Esophagus squamous epithelium (tissue), 4 donors: ENCODE results near the gene APOA4.

Source experiments
- POLR2A ChIP-seq, 4 donors: fragments of 450-650 bp; IDR thresholded peaks; one replicate each; pipeline ENCODE4 v1.6.1; 2017; ENCODE audit warnings: antibody characterized with exemption in 4 of 4, mild to moderate bottlenecking in 4 of 4, moderate library complexity in 3 of 4
- TF ChIP-seq, protein P1 (sequence below), 6 experiments: fragments of 450-650 bp in 4 of 6; fragments of 200-600 bp in 2 of 6; sonication (generic) in 2 of 6; IDR thresholded peaks; one replicate each; pipeline ENCODE4 v1.5.1; 2016 to 2019; ENCODE audit warnings: antibody characterized with exemption in 6 of 6, mild to moderate bottlenecking in 4 of 6, moderate library complexity in 4 of 6

DNA sequence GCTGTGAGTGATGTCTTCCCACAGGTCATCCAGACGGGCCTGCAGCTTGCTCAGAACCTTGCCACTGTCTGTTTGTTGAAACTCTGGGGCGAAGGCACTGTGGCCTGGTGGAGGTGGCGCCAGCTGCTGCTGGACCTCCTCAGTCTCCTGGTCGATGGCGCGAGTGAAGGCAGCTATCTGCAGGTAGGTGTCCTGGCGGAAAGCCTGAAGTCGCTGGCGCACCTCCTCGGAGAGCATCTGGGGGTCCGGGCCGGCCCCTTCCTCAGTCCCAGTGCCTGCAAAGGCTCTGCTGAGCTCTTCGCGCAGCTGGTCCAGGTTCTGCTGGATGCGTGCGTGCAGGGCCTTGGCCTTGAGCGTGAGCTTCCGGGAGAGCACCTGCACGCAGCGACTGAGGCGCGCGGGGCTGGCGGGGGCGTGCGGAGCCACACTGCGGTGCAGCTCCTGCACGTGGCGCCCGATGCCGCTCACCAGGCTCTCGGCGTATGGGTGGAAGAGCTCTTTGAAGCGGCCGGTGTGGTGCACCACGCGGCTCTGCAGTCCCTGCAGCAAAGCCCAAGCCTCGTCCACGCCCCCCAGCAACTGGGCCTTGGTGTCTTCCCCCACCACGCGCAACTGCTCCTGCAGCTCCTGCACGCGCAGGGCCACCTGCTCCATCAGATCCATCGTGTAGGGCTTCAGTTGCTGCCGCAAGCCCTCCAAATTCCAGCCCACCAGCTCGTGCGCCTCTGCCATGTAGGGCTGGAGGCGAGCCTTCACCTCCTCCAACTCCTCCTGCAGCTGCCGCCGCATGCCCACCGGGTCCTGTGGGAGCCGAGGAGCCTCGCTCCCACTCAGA, 32.7 kb downstream of the APOA4 start:
- TF ChIP-seq POLR2A (IDR thresholded peaks at IDR 0.05) = no peak
- TF ChIP-seq, protein P1, sequence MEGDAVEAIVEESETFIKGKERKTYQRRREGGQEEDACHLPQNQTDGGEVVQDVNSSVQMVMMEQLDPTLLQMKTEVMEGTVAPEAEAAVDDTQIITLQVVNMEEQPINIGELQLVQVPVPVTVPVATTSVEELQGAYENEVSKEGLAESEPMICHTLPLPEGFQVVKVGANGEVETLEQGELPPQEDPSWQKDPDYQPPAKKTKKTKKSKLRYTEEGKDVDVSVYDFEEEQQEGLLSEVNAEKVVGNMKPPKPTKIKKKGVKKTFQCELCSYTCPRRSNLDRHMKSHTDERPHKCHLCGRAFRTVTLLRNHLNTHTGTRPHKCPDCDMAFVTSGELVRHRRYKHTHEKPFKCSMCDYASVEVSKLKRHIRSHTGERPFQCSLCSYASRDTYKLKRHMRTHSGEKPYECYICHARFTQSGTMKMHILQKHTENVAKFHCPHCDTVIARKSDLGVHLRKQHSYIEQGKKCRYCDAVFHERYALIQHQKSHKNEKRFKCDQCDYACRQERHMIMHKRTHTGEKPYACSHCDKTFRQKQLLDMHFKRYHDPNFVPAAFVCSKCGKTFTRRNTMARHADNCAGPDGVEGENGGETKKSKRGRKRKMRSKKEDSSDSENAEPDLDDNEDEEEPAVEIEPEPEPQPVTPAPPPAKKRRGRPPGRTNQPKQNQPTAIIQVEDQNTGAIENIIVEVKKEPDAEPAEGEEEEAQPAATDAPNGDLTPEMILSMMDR (IDR thresholded peaks at IDR 0.05) = no peak
